WERI-Rb-1 (cell line): ENCODE measurements around the gene KRTAP20-1.

Experiments
- DNase-seq: peaks from one replicate; pipeline ENCODE4 v3.0.0-alpha.2; 2020
- H3K27ac ChIP-seq: fragments of 250-450 bp; sonication (Bioruptor Pico); 2 replicates; pipeline ENCODE4 v1.5.1; 2020; ENCODE audit warnings: mild to moderate bottlenecking, moderate library complexity
- H3K27me3 ChIP-seq: fragments of 250-450 bp; sonication (Bioruptor Pico); 2 replicates; pipeline ENCODE4 v1.5.1; 2021; ENCODE audit warnings: mild to moderate bottlenecking, low read depth, moderate library complexity; ENCODE audit not compliant: insufficient read depth, severe bottlenecking
- H3K36me3 ChIP-seq: fragments of 250-450 bp; sonication (Bioruptor Pico); 2 replicates; pipeline ENCODE4 v1.5.1; 2020; ENCODE audit warnings: mild to moderate bottlenecking, moderate library complexity
- H3K4me3 ChIP-seq: 2 replicates; pipeline ENCODE4 v1.5.1; 2011; ENCODE audit warnings: low read depth, mild to moderate bottlenecking, control low read depth, low read length
- H3K9me3 ChIP-seq: fragments of 250-450 bp; sonication (Bioruptor Pico); 2 replicates; pipeline ENCODE4 v1.5.1; 2021; ENCODE audit warnings: mild to moderate bottlenecking, moderate library complexity; ENCODE audit not compliant: severe bottlenecking
- CTCF ChIP-seq: IDR thresholded peaks from 2 replicates; pipeline ENCODE4 v1.5.1; 2011; ENCODE audit warnings: low read depth, mild to moderate bottlenecking, control low read depth, inconsistent platforms, low read length

Gene KRTAP20-1

GRCh38 chr21:30646904-30647414 lies 30.7 kb downstream of the KRTAP20-1 start:
- peaks cover 73% of the 10 kb centered on the region for H3K27me3 ChIP-seq
- no peaks in the 10 kb centered on the region for H3K36me3 ChIP-seq
- no peak for TF ChIP-seq CTCF
- DNase-seq, result no peak
- H3K4me3 ChIP-seq, result no peak overlapping the region
- no peaks in the 10 kb centered on the region for H3K9me3 ChIP-seq
- no peak overlapping the region for H3K27ac ChIP-seq

- Histone ChIP-seq H3K27me3 (peaks cover 53% of the 10 kb centered on the region), H3K36me3 (no peaks in the 10 kb centered on the region), H3K4me3 (no peak overlapping the region), H3K27ac (no peak overlapping the region), H3K9me3 (no peaks in the 10 kb centered on the region)
- TF ChIP-seq CTCF, result no peak
- no peak for DNase-seq
Observed at GRCh38 chr21:30652891-30653290, 36.7 kb downstream of the KRTAP20-1 start.
